HG02943 (cell line): ENCODE data around the gene ATP5MC3.
"Not testable (repeated sequence)": the region's sequence is repeated elsewhere in the genome, so short reads cannot be mapped to it uniquely, and the experiment has no call there.

Experiments
- ATAC-seq: cut with Tn5 transposase; IDR thresholded peaks from one replicate; pipeline ENCODE4 v1.9.1; 2021; ENCODE audit warnings: mild to moderate bottlenecking, low read depth, moderate library complexity; ENCODE audit not compliant: unreplicated experiment

Gene ATP5MC3

DNA sequence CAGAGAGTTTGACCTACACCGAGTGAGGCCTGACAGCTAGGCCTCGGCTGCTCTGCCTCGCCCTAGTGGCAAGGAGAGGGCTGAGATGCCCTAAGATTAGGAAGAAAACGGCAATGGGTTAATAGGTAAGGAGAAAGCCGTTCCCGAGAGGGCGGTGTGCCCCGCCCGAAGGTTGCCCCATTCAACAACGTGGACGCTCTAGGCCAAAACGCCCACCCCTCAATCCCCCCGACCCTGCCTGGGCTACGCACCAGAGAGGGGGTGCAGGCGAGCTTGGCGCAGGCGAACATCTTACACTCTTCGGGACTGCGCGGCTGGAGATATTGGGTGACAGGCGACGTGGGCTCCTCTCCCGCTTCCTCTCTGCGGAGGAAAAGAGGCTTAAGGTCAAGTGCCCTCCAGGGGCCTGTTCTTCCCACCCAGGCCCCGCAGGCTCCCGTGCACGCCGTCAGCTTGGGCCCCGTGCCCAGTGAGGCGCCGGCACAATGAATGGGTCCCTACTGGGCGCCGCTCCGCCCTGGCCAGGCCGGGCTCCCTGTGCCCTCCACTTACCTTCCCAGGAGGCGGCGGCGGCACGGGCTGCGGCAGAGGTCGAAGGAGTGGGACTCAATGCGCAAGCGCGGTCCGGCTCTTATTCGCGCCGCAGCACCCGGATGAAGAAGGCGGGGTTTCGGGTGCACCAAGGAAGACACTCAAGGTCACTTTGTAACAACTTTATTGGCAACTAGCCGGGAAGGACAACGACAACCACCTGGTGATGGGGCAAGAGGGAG is at the start of gene ATP5MC3:
ATP5MC3 (minus strand) TSS at position 607 of the 773 bp plus-strand sequence; CDS start at position 290, 317 bp downstream.
- peak; percentile 85 for ATAC-seq

DNA sequence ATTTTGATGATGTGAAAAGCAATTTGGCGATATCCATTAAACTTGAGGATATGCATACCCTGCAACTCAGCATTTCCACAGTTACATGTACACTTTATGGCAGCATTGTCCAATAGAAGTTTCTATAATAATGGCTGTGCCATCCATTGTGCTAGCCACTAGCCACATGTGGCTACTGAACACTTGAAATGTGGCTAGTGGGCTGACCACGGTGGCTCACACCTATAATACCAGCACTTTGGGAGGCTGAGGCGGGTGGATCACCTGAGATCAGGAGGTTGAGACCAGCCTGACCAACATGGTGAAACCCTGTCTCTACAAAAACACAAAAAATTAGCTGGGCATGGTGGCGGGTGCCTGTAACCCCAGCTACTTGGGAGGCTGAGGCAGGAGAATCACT is 47.1 kb upstream of the ATP5MC3 start:
- not testable (repeated sequence) for ATAC-seq

DNA sequence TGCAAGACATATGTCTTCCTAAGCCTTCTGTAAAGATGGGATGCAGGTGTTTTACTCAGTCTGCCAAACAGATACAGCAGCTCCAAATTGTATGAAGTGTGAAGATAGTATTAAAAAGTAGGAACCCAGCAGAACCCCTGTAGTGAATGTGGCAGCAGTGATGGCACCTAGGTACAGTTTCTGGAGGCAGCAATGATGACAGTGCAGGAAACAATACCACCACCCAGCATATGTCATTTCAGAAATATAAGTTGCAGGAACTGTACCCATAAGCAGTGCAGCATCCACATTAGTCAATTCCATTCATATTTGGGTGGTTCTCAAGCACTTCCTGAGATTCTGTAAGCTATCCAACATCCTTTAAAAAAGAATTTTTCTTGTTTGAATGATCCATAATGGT is 46.7 kb upstream of the ATP5MC3 start:
- ATAC-seq, result no peak

DNA sequence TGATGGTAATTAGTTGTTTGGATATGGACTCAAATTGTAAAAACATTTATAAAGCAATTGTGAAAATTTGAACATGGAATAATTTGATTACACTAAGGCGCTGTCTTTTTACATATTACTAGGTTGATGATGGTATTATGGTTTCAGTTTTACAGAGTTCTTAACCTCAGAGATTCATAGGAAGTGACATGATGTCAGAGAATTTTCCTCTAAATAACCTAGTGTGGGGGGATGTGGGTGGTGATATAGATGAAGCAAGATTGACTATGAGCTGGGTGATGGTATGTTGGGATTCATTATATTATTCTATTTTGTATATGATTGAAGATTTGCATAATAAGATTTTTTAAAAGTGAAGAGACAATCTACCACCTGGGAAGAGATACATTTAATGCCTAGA is 45.9 kb upstream of the ATP5MC3 start:
- ATAC-seq, result no peak

DNA sequence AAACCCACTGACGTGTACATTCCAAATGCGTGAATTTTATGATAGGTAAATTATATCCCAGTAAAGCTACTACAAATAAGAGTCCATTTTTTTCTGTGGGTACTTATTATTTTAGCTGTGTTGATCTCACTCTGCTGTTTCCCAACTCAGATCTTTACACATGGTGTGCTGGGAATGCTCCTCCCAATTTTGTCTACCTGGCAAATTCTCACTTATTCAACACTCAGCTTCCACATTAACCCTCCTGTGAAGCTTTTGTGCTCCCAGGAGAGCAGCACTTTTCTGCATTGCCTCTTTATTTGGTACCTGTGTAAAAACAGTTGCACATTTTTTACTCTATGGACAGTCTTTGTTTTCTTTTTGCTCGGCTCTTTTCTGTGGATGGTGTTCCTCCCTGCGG is 38.6 kb upstream of the ATP5MC3 start:
- ATAC-seq, result no peak

DNA sequence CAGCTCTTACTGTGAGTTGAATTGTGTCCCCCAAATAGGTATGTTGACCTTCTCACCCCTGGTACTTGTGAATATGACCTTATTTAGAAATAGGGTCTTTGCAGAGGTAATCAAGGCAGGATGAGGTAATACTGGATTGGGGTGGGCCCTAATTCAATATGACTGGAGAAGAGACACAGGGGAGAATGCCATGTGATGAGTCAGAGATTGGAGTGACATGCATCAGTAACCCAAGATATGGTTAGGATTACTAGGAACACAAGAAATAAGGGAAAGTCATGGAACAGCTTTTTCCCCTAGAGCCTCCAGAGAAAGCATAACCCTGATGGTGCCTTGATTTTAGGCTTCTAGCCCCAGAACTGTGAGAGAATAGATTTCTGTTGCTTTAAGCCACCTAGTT is 37.0 kb upstream of the ATP5MC3 start:
- no peak for ATAC-seq

DNA sequence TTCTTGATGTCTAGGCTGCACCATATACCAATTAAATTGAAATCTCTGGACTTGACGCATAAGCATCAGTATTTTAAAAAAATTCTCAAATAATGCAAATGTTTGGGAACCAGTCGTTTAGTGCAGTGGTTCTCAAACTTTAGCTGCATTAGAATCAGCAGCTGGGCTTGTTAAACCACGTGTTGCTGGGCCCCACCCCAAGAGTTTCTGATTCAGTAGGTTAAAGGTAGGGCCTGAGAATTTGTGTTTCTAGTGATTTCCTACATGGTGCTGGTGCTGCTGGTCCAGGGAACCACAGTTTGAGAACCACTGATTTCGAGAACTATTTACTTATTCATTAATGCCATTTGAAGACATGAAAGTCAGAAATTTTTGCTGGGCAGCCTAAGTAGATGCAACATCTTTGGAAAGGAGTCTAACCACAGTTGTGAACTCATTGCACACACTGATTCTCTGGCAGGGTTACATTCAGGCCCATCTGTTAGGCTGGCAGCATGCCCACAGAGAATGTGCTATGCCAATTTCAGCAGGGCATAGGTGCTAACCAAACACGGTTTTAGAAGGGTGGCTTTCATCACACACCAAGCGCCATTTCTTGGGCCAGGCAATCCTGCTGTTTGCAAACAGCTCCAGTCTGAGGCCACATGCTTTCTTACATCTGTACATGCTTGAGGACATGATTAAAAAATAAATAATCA is 26.4 kb upstream of the ATP5MC3 start:
- ATAC-seq, result no peak

DNA sequence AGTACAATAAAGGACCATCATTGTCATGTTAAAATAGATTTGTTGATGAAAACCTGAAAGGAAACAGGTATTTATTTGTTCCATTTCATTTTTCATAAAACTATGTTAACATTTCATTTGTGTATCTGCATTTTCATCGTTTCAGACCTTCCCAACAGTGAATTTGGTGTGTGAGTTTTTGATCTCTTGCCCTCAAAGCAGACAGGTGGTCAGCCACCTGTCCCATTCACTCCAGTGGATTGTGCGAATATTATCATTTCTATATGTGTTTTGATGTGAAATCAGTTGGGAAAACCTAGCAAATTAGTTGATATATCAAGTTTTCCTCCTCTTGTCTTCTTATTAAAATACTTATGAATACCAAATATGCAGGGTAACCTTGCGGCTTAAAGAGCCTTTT is 25.4 kb upstream of the ATP5MC3 start:
- no peak for ATAC-seq

DNA sequence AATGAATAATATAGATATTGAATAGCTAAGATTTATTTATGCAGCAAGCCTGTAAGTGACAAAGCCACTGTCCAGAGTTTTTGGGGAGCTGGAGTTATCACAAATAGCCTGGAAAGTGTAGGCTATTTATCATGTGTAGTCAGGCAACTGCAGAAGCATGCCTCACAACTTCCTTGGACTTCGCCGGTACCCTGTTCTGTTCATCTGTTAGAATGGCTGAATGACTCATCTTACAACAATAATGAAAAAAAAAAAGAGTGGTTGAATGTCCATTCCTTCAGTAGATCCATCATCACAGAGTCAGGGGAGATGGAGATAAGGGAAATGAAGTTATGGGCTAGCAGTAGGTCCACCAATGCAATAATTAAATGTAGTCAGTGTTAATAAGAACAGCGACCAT is 24.0 kb upstream of the ATP5MC3 start:
- ATAC-seq, result no peak

DNA sequence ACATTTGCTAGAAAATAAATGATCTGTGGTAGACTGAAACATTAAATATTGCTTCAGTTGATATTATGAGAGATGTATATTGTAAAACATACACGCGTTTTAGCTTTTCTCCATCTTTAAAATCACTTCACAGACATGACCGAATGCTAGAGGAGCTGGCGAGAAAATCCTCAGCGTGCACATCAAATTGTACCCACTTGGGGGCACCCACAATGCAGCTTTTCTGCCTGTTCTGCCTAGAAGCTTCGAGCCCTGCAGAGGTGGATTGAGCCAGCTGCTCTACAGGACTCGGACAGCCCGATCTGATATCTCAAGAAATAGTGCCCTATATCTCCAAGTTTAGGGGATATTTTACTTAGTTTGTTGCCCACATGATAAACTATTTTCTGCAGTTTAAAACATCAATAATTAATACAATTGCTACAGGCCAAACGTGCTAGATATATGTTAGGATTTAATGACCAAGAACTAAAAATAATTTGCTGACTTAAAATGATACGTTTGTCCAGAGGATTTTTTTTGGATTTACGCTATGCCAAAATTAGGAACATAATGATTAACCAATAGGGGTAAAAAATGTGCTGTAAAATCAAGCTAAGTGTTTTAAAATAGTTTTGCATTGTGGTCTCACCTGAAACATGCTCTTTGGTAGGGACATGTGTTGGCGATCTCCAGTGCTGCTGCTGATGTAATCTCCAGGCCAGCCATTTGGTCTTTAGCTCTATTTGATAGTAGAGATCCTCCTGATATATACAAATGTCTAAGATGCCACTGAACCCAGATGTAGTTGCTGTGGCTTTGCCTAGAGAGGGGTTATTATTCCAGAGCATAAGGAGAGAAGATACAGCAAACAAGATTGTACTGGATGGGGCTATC is 22.3 kb upstream of the ATP5MC3 start:
- no peak for ATAC-seq

DNA sequence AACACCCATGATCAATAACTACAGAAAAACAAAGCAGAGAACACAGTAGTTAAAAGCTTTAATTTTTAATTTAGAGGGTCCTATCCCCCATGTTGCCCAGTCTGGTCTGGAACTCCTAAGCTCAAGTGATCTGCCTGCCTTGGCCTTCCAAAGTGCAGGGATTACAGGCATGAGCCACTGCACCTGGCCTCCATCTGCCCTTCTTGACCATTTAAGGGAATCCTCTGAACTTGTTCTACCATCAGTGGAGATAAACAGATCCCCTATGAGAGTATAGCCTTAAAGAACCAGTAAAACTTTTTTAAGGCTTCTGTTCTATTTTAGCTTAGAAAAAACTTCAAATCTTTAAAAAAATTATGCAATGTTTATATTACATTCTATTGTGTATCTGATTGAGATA is 13.5 kb upstream of the ATP5MC3 start:
- ATAC-seq, result no peak

DNA sequence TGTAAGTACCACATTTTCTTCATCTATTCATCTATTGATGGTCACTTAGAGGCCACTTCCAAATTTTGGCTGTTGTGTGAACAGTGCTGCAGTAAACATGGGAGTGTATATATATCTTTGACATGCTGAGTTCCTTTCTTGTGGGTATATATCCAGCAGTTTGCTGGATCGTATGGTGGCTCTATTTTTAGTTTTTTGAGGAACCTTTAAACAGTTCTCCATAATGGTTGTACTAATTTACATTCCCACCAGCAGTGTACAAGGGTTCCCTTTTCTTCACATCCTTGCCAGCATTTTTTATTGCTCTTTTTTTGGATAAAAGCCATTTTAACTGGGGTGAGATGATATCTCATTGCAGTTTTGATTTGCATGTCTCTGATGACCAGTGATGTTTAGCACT is 7.3 kb upstream of the ATP5MC3 start:
- no peak for ATAC-seq

DNA sequence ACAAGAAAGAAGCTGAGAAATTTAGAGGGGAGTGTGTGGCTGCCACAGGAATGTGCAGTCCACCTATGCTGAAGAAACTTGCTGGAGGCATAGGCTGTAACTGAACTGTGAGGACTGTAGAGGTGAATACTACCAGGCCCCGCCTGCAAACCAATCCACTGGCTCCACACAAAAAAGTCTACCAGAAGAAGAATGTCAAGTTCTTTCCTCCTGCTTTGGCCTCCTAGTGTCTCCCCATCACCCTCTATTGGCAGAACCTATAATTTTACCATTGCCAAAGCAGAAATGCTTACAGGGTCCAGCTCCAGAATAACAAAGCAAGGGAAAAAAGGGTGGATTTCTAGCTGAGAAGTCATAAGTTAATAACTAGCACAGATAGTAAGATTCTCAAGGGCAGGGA is 5.9 kb upstream of the ATP5MC3 start:
- no peak for ATAC-seq

DNA sequence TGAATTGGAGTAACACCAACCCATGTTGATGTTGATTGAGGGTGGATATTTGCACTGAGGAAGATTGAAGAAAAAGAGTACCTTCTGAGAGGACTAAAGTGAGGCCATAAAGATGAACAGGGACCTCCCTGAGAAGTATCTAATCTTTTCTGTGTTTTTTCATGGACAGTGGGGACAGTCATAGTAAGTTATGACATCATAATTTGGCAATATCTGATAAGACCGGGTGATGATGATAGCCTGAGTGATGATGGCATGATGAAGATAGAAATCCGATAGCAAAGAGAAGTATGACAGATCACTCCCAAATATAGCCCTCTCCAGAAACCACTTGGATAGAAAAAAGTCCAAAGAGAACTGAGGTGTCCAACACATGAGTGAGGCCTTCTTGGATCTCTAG is 2.2 kb upstream of the ATP5MC3 start:
- no peak for ATAC-seq

DNA sequence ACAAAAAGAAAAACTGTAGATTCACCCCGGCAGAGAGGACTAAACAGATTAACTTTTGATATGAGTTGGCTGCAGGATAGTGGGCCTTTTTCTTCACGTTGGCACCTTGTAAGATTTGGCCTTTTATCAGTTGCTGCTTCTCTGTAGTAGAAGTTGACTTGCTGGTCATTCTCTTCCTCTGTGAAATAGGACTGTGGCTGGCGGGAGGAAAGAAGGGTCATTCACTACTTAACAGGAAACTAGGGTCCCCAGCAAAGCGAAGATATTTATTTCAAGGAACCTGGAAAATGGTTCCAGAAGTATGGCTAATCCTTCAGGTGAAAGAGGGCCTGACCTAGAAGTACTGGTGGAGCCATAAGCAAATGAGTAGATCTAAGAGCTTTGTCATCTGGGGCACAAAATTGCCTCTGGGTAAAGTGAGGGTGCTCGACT is 383 bp upstream of the ATP5MC3 start:
- ATAC-seq, result no peak

DNA sequence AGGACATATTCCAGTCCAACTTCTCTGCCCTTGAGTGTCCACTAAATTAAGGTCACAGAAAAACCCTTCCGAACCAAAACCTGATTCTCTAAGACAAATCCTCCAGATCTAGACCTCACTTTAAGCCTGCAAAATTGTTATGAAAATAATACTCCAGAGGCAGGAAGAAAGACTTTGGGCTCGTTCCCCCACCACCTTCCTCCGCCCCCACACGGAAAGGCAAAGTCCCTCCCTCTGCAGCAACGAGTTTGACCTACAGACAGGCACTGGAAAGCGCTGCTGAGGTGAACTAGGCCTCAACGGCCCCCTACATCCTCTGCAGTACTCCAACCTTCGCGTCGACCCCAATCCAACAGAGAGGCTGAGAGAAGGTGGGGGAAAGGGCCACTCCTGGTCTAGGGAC is 808 bp downstream of the ATP5MC3 start:
- ATAC-seq, result peak; percentile 38

DNA sequence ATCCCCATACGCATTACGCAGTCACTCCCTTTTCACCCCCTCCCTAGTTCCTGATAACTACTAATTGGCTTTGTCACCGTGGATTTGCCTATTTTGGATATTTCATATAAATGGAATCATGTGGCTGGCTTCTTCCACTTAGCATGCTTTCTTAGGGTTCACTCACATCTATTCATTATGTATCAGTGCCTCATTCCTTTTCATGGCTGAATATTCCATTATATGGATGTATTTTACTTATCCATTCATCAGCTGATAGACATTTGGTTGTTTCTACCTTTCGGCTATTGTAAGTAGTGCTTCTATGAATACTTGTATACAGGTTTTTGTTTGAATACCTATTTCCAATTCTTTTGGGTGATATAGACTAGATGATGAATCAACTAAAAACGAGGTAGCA is 4.9 kb downstream of the ATP5MC3 start:
- ATAC-seq, result no peak

DNA sequence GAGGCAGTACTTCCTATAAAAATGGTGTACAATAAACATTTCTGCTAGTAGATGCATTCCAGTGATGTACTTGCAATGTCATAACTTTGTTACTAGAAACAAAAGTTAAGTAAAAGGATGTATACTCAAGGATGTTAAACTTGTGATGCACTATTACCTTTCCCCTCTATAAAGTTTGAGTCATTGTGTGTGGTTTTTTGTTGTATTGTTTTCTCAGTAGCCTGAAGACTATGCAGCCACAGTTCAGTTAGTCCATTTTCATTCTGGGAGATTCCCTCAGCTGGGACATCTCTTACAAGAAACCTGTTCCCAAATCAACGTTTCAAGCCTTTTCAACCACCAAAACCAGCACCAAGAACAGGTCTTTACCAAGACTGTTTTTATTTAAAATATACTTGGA is 5.6 kb downstream of the ATP5MC3 start:
- ATAC-seq, result no peak

DNA sequence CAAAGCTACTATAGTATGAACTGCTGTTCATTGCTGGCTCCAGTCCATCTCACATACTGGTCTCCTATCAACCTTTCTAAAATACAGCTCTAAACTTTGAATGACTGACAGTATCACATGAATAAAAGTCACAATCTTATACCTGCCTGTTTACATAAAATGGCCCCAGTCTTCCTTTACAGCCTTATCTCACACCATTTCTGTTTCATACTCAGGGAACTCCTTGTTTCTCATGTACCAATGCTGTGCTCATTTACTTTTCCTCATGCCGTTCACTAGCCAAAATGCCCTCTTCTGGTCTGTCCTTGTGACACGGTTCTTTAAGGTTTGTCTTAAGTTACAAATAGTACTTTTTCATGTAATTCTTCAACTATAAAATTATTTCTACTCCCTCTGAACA is 6.2 kb downstream of the ATP5MC3 start:
- no peak for ATAC-seq

DNA sequence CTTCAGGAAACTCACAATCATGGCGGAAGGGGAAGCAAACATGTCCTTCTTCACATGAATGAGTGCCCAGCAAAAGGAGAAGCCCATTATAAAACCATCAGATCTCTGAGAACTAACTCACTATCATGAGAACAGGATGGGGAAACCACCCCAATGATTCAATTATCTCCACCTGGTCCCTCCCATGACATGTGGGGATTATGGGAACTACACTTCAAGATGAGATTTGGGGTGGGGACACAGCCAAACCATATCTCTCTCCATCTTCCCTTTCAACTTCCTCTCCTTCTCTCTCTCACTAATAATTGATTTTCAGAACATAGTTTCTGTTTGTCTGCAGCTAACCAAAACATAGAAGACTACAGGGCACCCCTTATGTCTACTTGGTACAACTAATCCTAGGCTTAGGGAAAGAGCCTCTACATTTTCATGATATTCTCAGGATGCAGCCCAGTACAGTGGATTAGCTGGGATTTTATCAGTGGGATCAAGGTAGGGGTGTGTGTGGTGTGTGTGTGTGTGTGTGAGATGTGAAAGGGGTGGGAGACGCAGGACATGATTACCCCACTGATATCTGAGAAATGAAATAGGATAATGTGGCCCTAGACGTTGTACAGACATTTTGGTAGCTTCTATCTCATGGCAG is 10.7 kb downstream of the ATP5MC3 start:
- no peak for ATAC-seq

DNA sequence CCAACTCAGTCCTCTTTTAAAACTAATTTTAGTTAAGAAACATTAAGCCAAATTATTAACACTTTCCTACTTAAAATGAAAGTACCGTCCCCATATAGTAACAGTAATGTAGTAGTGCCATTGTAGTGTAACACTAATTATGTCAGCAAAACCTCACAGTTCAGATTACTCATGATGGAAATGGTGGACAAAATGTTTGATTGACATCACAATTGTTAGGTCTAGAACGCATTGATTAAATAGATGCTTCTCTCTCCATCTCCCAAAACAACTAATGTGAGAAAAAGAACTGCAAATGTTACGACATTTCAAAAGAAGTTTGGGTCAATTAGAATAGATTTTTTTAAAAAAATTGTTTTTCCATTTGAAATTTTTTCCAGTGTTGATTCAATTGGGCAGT is 12.3 kb downstream of the ATP5MC3 start:
- no peak for ATAC-seq
